GM12873 (cell line): ENCODE results near the gene JARID2.

Source experiments
- CTCF ChIP-seq: IDR thresholded peaks from 2 replicates; pipeline ENCODE4 v1.5.1; 2012; ENCODE audit warnings: low read depth, mild to moderate bottlenecking, moderate library complexity, low read length, control low read depth; ENCODE audit not compliant: insufficient read depth; ENCODE audit errors: missing control alignments

JARID2 gene

GRCh38 chr6:15374119-15374518 is 128.2 kb downstream of the JARID2 start:
- TF ChIP-seq CTCF, result no peak

GRCh38 chr6:15375018-15375417 is 129.1 kb downstream of the JARID2 start:
- no peak for TF ChIP-seq CTCF

DNA sequence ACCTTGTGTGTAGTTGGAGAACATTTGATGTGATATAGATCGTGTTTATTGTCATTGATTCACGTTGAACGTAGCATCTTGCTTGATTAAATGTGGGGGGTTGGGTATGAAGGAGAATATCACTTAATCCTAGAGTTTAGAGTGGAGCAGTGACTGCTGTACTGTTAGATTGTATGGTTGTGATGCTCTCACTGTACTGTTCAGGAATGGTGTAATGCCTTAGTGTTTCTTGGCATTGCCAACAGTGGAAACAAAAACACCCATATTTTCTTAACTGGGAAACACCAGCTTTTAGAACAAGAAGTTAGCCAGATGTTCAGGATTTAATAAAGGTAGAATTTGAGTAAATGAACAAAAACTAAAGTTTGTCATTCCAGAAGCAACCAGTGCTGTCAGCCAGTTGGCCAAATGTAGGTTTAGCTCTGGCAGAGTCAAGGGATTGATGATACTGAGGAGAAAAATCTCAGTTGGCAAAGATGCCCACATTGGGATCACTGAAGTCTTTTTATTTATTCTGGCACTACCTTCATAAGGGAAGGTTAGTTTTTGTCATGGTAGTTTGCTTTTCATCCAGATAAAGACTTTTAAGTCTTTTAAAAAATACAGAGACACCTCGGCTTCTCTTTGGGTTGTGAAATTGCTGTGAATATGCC is 129.9 kb downstream of the JARID2 start:
- TF ChIP-seq CTCF, result no peak

DNA sequence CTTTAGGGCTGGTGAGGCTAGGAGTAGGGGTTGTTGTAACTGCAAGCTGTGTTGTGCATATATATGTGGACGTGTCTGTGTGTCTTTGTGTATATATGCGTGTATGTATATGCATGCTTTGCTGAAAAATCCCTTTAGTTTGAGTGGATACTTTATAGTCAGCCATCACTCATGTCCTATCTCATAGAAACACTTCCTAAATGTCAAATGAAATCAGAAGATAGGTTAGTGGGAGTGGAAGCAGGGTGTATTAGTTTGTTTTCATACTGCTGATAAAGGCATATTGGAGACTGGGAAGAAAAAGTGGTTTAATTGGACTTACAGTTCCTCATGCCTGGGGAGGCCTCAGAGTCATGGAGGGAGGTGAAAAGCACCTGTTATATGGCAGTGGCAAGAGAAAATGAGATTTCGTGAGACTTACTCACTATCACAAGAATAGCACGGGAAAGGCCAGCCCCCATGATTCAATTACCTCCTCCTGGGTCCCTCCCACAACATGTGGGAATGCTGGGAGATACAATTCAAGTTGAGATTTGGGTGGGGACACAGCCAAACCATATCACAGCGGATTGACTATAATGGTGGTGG is 131.1 kb downstream of the JARID2 start:
- TF ChIP-seq CTCF, result no peak

DNA sequence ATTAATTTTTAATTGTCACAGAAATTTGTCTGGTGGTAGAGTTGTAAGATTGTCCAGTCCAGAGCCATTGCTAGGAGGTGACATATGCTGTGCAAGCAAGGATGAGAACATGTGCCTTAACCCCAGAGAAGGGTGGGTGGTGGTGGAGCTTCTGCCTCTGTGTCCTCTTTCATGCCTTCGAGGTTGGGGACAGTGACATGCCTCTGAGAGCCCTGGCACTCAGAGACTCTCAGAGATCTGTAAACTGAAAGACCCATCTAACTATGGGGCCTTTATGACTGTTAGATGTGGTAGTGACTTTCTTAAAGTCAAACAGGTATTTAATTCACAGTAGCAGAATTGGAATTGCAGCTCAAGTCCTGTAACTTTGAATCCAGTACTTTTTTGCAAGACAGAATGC is 132.4 kb downstream of the JARID2 start:
- TF ChIP-seq CTCF, result no peak

DNA sequence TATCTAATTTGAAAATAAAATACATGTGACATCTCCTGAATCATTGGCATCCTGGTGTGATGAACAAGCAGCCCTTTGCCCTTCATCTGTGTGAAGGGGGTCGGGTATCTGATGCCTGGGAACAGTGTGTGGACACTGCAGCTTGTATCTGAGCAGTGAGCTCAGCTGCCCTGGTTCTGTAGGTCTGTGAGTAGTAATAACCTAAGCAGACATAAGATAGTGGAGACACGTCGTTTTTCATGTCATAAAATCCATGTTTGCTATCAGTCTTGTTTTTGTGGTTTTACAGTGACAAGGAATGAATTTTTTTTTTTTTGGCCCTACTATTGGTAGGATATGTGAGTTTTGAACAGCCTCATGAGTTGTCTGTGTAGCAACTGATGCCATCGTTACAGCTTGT is 133.0 kb downstream of the JARID2 start:
- TF ChIP-seq CTCF, result no peak

DNA sequence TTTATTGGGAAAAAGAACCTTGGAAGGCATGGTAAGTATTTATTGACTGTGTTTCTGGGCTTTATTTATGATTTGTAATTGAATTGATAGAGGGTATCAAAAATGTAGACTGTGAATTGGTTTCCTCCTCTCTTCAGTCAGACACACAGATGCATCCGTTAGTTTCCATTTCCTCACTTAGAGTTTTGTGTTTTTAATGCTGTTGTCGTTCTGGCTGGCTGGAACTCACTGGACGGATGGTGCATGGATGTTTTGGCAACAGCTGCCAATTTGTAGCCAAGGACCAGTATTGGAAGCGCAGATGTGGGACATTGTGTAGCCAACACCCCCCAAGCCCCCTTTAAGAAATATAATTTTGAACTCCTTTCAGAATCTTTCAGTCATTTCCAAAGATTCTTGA is 134.5 kb downstream of the JARID2 start:
- TF ChIP-seq CTCF, result no peak
